GM18520 (cell line): ENCODE data around the gene KRTAP5-1.

Experiments
- ATAC-seq: cut with Tn5 transposase; IDR thresholded peaks from one replicate; pipeline ENCODE4 v1.9.1; 2021; ENCODE audit not compliant: unreplicated experiment

Gene KRTAP5-1

DNA sequence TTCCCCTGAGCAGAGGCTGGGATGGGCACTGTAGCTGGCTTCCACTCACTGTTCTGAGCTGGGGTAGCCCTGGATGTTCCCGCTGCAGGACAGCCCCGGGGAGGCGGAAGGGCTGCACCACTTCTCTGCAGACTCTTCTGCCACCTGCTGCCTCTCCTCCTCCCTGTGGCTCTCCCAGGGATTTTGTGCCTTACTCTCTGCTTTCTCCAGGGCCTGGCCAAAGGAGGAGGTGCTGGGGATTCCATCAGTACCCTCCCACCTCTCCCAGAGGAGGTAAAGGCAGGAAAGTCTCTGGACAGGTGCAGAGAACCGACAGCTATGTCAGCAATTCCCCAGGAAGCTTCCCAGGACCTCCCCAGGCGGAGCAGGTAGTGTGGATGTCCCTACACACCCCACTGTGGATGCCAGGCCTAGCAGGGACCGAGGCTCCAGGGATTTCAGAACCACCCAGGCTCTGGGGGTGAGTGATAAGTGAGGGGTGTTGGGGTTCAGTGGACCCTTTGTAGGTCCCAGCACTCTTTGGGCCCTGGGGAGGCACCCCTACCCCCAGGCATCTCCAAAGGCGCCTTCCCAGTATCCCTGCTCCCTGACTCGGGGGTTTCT is 24.3 kb downstream of the KRTAP5-1 start:
- ATAC-seq: no peak

GRCh38 chr11:1560002-1560648 is 25.0 kb downstream of the KRTAP5-1 start:
- no peak for ATAC-seq

DNA sequence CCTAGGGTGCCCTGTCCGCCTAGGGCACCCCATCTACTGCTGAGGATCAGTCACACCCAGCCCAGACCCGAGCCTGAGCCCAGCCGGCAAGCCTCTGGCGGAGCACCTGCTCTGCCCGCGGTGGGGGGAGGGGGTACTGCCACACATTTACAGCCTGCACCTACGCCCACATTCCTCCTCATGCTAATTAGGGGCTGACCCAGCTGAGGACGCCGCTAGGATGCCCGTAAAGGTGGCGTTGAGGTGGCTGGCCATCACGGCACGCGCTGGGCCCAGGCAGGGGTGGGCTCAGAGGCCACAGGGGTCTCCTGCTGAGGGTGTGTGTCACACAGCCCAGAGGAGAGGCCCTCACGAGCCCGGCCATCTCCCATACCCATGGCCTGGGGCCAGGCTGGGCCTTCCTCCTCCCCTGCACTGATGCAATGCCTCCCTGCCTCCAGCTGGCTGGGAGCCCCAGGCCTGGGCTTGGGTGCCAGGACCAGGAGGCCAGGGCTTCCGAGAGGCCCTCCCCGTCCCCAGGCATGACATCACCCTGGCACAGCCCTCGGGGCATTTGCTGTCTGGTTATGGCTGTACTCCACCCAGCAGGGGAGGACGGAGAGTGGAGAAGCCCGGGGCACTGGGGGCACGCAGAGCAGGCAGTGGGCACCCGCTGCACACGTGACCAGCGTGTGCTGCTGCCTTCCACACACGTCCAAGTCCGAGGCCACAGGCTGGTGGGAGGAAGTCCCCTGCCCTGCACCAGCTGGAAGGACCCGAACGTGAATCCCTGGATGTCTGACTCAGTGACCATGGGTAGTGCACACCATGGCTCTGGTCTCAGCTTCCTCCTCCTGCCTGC is 25.8 kb downstream of the KRTAP5-1 start:
- ATAC-seq: no peak

- ATAC-seq: no peak
These were observed 26.3 kb downstream of the KRTAP5-1 start for GRCh38 chr11:1558775-1559110.

GRCh38 chr11:1557904-1558774 is 26.9 kb downstream of the KRTAP5-1 start:
- ATAC-seq: no peak

DNA sequence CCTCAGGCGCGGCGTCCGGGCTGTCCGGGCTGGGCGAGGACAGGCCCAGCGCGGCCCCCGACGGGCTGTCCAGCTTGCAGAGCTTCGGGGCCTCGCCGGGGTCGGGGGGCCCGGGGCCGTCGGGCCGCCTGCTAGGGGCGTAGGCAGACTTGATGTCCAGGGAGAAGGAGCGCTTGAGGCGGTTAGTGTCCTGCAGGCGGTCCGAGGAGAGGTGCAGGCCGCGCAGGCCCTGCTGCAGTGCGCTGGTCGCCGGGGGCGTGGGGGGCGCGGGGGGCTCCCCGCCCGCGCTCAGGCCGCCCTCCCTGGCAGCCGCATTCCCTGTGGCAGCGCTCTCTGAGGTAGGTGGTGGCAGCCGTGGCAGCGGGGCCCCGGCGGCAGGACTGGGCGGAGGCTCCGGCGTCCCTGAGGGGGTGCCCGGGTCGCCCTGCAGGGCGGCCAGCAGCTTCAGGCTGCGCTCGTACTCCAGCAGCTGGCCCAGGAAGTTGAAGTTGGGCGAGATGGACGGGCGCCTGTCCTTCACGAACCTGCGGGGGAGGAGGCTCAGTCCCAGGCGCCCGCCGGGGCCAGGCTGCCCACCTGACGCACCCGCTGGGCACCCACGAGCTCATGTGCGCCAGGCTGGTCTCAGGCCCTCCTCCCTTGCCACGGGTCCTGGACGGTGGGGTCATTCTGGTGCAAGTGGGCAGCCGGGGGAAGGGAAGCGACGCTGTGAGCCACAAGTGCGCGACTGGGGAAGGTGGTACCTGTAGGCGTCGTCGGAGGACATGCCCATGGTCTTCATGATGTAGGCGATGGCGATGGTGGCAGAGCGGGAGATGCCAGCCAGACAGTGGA is 27.8 kb downstream of the KRTAP5-1 start:
- no peak for ATAC-seq

DNA sequence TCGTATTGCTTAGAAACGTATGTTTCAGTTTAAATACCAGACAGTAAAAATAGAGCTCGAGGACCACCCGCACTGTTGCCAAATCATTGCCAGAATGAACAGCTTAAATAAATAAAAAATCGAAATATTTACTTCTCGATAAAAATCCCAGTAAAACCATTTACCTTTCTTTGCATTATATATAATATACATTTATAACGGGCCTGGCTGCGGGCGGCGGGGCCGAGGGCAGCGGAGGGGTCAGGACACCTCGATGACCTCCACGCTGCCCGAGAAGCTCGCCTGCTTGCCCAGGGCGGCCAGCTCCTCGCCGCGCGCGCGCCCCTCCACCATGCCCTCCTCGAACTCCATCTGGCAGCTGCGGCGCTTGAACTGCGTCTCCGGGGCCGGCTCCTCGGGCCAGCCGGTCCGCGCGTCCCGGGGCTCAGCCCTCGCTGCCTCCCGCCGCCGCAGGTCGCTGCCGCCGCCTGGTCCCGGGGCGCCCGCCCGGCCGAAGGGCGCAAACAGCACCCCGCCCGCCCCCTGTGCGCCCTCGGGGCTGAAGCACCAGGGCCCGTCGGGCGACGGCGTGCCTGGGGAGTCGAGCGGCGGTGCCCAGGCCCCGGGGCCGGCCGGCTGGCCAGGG is 28.7 kb downstream of the KRTAP5-1 start:
- no peak for ATAC-seq

DNA sequence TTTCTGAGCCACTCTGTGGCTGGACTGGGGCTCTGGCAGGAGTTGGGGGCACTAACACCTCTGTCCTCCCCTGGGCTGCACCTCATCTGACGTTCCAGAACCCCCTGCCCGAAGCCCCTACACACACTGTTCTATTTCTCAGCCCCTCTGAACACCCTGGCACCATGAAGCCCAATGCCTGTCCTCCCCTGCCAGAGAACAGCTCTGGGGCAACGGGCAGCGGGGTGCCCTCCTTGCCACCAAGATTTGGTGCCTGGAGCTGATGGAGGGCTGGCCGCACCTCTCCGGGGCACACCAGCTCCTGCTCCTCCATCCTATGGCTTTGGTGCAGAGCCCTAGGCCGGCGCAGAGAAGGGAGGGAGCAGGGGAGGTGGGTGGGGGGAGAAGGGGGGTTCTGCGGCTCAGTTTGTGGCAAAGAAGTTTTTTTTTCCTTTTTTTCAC is 29.4 kb downstream of the KRTAP5-1 start:
- no peak for ATAC-seq

DNA sequence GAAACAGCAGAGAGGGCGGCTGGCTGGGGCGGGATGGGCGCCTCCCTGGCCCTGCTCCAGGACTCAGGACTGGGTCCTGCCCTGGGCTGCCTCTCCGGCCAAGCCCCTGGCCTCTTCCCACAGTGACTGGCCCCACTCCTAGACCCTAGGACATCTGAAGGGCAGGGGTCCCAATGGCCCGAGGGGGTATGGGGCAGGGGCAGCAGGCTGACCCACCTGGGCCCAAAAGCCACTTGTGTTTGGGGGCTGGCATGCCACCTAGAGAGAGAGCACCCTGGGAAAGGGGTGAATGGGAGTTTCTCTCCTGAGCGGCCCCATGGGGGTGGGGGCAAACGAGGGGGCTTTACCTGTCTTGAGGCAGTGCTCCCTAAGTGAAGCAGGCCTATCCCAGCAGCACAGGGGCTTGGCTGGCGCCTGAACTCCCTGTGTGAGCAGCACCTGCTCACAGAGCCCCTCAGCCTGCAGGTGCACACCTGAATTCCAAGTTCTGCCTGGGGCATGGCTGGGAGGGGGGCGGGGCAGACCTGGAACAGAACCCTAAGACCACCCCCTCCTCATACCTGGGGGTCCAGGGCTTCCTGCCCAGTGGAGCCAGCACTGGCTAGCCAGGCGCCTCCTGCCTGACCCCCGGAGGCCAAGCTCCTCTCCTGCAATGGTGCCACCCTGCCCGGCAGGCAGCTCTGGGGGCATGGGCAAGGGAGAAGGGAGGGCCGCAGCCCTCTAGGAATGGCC is 29.9 kb downstream of the KRTAP5-1 start:
- no peak for ATAC-seq

- ATAC-seq: no peak
These were observed 31.1 kb downstream of the KRTAP5-1 start for GRCh38 chr11:1553808-1554594.

DNA sequence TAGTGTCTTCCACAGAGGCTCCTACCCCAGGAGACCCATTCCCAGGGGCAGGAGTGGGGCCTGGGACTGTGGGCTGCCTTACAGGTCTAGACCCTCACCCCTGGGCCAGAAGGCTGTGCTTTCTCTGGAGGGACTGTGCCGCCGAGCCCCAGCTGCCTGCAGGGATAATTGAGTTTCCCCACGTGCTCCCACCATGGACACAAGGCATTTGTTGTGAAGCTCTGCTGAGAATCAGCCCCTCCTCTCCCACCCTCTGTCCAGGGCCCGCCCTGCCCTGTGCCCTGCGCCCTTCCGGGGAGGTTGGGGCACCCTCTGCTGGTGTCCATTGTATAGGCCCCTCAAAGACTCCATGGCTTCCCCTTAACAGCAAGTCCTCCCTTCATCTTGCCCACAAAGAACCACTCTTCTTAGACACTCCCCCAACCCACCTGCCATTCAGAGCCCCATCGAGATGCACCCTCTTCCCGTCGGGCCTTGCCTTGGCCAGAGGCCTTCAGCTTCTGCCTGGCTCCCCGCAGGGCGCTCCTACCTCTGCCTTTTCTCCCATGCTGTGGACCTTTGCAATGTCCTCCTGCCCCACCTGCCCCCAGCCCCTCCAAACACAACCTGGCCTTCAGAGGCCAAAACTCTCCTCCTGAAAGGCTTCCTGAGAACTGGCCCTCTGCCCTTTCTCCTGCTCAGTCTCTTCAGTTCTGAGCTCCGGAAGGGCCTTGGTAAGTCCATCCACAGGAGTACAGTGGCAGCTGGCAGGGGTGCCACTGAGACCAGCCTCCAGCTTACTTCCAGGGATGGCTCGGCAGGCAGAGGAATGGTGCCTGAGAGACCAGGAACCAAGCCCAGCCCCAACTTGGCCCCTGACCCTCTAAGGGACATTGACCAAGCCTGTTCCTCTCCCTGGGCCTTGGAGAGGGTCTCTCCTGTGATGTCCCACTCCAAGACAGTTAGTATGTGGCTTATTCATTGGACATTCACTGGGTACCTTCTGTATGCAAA is 35.4 kb downstream of the KRTAP5-1 start:
- no peak for ATAC-seq

DNA sequence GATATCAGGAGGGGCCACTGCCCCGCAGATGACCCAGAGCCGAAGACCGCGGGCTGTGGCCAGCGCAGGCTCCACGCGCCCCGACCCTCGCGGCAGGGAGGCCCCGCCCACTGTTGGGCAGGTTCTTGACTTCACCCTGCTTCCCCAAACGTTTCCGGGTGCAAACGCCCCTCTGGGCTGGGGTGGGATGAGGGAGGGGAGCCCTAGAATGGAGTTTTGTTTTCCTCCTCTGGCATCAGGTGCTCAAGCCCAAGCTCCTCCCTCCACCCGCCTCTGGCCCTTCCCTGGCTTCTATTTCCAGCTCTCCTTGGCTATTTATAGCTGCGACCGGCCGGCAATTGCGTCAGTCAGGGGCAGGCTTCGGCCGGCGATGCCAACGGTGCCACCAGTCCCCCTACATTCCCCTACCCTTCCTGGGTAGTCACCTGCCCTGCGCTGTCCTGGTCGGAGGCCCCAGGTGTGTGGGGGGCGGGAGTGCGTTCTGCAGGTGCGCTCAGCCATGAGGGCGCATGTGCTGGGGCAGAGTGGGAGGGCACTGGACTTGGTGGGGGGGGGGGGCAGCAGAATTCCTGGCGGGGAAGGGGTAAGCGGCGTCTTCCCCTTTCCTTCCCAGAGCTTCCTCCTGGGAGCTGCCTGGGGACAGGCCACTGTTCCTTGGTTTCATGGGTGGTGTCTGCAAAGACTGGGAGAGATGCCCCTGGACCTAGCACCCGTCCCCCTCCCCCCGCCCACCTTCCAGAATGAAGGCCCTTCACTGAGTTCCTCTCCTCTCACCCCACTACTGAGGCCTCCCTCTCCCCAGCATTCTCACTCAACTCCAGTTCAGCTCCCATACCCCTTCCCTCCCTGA is 36.6 kb downstream of the KRTAP5-1 start:
- ATAC-seq: no peak

DNA sequence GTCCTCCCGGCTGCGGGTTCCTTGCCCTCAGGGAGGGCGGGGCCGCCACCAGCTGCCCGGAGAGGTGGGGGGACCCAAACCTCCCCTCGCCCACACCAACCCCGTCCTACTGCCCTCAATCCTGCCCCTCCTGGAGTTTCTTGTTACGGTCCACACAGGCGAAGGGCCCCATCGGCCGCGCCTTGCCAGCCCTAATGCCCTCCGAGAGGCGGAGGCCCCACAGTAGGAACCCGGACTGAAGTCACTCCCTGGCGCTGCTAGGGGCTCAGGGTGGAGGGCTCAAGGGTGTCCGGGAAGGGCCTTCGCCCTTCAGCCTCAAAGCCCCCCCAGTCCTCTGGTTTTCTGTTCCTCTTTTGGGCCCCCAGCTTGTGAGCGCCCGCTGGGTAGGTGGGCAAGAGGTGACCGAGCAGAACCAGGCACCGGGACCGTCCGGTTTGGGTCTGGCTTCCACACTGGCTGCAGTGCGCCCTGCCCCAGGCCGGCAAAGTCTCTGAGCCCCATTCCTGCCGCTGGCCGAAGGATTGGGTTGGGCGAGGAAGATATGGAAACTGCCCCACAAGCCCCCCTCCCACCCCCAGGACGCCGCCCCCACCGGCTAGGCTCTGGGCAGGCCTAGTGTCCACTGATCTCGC is 37.5 kb downstream of the KRTAP5-1 start:
- ATAC-seq: no peak

DNA sequence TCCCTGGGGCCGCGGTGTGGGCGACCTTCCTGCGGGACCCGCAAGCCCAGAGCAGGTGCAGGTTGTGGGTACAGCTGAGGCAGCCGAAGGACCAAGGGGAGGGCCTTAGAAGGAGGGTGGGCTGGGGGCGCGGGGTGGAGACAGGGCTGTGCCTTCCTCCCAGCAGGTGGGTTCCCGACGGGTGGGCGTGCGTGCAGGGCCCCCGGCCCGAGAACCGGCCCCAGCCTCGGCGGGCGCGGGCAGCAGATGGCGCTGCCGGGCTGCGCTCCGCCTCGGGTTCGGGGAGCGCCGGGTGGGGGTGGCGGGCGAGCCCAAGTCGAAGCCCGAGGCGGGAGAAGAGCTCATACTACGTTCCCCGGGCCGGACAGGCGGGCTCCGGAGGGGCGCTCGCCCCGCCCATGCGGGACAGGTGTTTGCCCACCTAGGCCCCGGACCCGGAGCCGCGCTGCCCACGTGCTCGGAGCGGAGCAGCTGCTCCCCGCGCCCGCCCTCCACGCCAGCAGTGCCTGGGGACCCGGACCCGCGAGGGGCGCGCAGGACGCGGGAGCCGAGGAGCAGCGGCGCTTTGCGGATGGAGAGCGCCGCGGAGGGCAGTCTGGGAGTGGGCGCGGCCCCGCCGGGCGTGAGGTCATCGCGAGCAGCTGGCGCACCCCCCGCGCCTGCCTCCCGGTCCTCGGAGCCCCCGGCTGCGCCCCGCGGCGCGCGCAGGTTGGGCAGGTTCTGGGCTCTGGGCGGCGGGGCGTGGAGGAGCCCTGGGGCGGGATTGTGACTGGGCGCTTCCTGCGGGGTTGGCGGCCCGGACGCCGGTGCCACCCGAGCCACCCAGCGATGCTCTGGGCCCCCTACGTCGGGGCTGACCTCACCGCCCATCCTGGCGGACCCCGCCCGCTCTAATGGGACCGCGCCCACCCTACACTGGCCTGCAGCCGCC is 38.3 kb downstream of the KRTAP5-1 start:
- no peak for ATAC-seq

- ATAC-seq: no peak
These were observed 39.0 kb downstream of the KRTAP5-1 start for GRCh38 chr11:1546077-1546535.
